GM21528 (cell line): ENCODE measurements around the gene SLC9A8.

Experiments
- ATAC-seq: cut with Tn5 transposase; IDR thresholded peaks from one replicate; pipeline ENCODE4 v1.9.1; 2021; ENCODE audit warnings: mild to moderate bottlenecking, moderate library complexity; ENCODE audit not compliant: unreplicated experiment, low FRiP score

SLC9A8 gene

DNA sequence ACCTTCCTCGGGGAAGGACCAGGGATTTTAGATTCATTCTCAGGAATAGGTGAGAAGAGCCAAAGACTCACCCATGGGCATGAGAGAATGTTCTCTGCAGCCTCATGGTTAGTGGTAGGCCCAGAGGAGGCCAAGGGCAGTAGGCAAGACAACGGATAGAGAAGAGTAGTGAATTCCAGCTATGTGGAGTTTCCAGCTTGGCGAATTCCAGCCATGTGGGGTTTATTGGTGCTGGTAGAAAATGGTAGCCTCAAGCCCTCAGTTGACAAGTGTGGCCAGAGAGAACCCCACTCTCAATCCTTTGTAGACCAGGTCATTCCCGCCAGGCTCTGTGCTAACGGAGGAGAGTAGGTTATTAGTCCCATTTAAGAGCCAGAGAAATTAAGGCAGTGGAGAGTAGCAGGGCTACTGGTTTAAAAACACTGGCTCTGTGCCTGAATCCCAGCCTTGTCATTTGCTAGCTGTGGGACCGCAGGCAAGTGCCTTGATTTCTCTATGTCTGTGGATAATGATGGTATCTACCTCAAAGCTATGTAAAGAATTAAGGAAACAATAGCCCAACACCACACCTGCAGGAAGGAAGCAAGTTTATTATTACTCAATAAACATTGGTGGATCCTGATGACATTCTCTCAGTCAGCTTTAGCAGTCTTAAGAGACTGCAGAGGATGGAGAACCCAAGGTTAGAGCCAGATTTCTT lies 2.0 kb upstream of the SLC9A8 start:
- no peak for ATAC-seq

DNA sequence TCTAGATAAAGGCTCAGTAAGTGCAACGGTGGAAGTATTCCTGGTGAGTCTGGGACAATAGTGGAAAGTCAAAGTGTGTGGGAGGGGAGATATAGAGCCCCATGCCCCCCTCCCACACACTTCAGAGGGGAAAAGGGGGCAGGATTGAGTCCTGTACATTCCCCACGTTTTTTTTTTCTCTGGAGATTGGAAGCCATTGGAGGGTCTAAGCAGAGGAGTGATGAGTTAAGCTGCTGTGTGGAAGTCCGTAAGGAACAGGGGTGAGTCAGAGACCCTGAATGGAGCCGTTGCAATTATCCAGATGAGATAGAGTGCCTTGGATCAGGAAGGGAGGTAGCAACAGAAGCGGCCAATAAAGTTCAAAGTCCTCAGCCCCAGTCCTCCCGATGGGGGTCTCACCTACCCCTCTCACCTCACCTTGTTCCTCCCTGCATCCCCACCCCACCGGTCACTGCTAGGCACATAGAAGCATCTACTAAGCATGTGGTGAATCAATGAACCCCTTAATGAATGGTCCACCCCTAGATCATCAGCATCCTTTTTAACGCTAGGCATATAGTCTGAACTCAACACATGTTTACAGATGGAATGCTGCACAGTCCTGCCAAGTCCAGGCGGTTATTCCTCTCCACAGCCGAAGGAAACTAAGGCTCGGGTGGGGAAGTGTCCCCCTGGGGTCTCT lies 662 bp upstream of the SLC9A8 start:
- peak; percentile 10 for ATAC-seq

DNA sequence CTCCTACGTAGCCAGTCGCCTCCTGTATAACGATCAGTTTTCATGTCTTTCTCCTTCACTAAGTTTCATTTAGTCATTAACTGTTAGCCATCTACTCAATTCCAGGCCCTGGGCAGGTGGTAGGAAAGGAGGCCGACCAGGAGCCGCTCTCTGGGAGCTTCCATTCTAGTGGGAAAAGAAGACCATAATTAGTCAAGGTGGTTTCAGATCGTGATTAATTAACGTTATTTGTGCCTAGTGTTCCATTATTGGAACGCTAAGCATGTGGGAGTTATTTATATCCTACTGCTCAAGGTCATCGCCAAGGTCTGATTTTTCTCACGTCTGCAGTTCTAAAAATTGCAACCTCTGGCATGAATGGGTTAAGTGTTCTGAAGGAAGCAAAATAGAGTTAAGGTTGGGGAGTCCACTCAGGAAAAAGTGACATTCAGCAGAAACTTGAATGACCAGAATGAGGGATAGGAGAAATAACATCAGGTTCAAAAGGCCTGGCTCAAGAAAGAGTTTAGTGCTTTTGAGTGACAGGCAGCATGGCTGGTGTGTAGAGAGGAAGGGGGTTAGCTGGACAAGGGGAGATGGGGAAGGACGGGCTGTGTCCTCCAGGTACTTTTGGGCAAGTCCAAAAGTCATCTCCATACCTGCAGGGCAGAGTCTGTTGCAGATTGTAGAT lies 812 bp downstream of the SLC9A8 start:
- ATAC-seq = no peak

DNA sequence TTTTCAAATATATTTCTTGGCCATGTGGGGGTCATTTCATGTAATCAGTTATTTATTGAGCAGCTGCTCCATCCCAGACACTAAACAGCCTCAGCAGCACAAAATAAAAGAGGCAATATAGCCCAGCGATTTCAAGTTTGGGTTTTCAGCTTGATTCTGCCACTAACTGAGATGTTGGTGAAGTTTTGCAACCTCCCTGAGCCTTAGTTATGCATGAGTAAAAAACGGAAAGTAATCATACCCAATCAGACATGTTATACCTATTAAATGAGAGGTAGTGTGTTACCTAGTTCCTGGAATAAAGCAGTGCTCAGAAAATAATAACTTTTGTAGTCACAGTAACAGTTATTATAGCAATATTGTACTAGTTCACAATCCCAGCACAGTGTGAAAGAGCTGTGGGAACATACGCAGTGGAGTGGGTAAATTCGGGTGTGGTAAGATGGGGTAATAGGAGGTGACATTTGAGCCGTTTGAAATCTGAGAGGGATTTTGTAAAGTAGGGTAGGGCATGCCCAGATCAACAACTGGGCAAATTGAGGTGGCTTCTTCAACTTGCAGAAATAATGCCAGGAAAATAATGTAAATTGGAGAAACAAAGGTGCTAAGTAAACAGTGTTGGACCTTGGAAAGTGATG lies 1.5 kb downstream of the SLC9A8 start:
- no peak for ATAC-seq

DNA sequence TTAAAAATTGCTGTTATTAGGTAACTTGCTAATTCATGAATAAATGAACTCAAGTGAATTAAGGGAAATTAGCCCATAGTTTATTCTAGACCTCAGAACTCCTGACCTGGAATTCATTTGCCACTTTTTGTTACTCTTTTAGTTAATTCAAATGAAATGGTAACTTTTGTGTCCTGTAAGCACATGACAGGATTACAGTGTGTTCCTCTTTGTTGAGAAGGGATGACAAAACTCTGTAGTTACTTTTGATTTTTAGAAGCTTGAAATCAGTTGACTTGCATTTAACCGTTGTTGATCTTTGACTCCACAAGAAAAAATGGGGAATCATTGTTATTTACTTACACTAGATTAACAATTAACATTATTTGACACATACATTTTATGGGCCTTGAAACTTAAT lies 6.2 kb downstream of the SLC9A8 start:
- ATAC-seq = no peak

DNA sequence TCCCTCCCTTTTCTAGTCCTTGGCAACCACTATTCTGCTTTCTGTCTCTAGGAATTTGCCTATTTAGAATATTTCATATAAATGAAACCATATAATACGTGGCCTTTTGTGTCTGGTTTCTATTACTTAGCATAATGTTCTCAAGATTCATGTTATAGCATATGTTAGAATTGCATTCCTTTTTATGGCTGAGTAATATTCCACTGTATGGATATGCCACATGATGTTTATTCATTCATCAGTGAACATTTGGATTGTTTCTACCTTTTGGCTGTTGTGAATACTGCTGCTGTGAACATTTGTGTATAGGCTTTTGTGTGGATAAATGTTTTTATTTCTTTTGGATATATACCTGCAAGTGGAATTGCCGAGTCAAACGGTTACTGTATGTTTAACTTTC lies 7.1 kb downstream of the SLC9A8 start:
- no peak for ATAC-seq

DNA sequence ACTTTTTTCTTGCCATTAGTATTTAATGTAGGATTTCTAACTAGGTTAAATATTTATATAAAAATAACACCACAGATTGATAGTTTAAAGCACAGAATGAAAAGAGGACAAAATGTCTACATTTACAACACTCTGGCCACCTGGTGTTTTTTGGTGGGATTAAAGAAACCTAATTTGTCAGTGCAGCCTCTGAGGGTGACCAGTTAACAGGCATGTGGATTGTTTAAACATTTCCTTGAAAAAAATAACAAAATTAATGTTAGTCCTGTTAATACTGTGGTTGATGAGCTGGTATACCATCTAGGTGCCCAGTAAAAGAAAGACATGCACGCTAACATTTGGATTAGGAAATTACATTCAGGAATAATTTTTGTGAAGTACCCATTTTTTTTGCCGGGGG lies 8.8 kb downstream of the SLC9A8 start:
- ATAC-seq = no peak

DNA sequence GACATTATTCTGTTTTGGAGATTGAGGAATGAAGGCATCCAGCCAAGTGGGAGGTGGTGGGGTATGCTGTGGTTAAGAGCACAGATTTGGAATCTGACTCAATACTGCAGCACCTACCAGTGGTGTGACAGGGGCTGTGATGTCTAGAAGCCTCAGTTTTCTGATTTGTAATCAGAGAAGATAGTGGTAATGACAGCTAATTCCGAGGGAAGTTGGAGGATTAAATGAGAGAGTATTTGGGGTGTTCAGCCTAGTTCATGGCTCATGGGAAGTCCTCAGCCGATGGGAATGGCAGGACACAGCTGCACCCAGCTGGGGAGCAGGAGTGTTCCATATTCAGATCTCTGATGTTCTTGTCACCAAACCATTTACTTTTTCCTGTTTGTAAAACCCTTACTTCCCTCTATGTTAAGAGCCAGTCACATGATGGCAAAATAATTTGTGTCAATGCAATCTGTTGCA lies 9.3 kb downstream of the SLC9A8 start:
- ATAC-seq = no peak

DNA sequence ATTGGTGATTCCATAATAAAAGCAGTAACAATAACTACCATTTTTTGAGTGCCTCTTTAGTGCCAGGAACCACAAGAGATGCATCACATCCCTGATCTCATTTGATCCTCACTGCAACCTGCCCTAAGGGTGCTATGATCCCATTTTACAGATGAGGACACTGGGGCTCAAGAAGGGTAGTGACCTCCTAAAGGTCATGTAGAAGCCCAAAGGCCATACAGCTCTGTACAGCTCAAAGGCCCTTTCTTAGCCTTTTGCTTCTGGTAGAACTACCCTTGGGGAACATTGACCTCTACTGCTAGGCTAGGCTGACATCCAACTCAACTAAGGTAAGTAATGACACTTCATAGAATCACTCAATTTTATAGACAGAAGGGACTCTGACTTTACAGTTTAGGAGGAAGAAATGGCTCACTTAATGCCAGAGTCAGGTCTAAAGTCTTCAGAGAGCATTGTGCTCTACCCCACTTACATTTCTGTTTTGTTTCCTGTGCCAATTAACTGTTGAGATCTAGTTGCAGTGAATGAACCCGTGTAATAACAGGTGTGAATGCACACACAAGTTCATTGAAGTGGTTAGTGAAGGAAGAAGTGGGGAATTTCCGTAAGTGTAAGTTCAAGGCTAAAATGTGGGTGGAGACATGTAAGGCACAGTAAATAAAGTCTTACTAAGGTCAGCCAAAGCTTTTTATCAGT lies 10.7 kb downstream of the SLC9A8 start:
- ATAC-seq = no peak

DNA sequence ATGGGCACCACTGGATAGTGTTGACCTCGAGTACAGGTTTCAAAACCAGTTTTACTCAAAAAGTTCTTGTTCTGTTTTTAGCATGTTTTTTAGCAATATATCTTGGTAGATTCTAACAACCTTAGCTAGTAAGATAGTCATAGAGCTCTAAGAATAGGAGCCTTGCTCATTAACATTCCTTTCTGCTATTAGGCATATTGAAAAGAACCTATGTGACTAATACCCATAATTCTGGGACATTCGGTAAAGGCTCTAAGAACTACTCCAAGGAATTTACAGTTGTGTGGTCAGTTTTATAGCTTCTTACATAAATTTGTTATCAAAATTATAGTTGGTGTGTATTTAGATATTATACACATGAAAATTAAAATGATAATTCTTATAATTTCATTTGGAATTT lies 11.6 kb downstream of the SLC9A8 start:
- ATAC-seq = no peak

DNA sequence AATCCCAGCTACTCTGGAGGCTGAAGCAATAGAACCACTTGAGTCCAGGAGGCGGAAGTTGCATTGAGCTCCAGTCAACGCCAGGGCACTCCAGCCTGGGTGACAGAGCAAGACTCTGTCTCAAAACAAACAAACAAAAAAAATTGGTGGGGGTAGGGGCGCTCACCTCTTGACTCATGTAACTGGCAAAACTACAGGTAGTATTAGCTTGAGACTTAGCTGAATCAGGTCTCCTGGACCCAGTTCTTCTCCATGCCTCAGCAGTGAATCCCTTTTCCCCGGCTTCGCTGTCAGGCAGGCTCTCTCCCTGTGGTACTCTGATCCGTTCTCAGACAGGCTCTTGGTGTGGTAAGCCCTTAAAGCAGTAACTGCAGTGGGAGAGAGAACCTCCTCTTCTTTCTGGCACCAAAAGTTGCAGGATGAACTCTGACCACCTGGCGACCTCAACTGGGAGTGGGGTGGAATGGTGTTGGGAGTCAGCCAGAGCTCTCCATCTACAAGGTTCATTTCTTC lies 12.9 kb downstream of the SLC9A8 start:
- ATAC-seq = no peak

DNA sequence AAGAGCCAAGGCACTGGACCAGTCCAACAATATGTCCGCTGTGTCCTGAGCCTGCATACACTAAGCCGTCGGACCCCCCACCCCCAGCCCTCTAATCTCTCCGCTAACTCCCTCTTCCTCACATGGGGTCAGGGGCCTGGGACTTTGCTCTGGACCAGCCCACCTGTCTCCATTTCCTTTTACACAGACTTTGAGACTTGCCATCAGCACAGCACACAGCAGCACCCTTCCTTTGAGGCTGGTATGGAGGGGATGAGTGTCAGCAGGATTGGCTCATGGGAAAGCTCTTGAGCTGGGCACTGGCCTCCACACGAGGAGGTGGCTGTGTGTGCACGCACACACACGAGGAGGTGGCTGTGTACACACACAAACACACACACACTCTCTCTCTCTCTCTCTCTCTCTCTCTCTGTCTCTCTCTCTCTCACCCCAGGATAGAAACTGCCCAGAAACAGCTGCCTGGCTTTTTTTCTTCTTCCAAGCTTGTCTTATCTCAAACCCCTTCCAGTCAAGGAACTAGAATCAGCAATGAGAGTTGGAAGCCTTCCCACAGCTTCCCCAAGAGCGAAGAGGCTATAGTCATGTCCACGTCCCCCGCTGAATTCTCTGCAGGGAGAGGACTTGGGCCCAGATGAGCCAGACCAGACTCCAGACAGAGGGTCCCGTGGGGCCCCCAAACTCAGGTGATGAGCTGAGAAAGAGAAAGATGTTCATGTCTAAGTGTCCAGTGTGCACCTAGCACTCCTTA lies 18.6 kb downstream of the SLC9A8 start:
- no peak for ATAC-seq

DNA sequence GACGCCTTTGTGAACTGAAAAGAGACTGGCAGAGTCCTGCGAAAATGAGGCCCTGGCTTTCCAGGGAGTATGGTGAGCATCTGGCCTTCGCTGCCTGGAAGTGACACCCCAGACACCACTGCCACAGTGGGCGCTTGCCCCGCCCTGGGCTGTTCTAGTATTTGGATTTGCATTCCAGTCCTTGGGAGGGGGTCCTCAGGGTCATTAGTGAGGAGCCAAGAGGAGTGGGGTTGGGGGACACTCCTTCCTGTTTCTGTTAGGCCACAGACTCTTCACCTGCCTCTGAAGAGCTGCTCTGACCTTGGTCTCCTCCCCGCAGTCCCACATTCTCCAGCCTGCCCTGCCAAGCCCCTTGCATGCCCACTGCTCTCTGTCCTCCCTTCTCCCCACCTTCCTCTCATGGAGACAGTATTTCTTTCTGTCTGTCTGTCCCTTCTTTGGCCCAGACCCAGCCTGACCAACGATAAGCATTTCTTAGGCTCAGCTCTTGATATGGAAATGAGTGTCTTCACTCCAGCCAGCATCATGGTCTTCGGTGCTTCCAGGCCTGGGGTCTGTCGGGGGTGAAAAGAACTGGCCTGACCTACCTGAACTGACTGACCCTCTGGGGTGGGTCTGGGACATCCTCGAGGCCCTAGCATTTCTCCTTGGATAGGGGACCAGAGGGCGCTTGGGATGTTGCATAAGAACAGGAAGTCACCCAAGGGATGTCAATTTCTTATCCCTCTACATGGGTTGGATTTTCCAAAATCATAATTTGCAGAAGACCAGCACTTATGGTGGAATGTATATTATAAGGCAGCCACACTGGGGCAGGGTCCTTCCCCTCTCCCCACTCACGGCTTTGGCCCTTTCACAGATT lies 19.4 kb downstream of the SLC9A8 start:
- ATAC-seq = no peak

DNA sequence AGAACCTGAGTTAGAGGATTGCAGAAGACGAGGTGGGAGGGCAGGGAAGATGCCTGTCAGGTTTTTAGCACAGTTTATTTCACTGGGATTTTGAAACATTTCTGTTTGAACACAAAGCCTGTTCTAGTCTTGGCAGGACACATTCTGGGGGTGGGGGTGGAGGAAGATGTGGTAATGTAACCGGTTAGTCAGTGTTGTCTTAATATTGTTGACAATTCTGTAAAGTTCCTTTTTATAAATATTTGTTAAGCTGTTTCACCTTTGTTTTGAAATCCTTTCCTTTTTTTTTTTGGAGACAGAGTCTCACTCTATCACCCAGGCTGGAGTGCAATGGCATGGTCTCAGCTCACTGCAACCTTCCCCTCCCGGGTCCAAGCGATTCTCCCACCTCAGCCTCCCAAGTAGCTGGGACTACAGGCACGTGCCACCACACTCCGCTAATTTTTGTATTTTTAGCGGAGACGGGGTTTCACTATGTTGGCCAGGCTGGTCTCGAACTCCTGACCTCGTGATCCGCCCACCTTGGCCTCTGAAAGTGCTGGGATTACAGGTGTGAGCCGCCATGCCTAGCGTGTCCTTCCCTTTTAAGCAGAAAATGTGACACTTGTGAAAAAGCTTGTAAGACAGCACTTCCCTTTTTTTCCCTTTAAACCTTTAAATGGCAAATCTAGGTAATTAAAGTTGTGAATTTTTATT lies 20.2 kb downstream of the SLC9A8 start:
- ATAC-seq = no peak

DNA sequence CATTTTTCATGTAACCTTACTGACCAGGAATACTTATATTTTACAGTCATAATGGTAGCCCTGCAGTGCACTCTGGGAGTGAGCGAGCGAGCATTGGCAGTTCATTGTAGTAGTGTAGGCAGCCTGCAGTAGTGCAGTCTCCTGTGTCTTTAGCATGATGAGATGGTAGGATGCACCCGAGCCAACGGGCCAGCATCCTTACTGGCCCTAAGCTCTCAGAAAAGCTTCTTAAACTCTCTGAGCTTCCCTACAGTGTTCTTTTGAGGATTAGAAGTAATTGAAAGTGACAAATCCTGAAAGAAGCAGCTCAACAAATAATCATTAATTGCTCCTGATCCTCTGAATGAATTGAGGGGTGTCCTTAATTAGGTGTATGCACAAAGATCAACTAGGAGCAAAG lies 20.9 kb downstream of the SLC9A8 start:
- no peak for ATAC-seq

DNA sequence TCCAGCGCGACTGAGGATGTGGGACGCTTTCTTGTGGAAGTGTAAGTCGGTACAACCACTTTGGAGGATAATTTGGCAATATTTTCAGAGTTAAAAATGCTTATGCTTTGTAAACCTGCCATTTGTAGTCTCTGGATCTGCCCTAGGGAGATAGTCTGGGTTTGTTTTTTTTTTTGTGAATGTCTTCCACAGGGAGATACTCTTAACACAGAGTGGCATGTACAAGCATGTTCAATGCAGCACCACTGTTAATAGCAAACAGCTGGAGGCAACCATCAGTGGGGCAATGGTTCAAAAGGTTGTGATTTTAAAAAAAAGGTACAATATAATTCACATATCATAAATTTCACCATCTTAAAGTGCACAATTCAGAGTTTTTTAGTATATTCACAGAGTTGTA lies 22.4 kb downstream of the SLC9A8 start:
- ATAC-seq = no peak

DNA sequence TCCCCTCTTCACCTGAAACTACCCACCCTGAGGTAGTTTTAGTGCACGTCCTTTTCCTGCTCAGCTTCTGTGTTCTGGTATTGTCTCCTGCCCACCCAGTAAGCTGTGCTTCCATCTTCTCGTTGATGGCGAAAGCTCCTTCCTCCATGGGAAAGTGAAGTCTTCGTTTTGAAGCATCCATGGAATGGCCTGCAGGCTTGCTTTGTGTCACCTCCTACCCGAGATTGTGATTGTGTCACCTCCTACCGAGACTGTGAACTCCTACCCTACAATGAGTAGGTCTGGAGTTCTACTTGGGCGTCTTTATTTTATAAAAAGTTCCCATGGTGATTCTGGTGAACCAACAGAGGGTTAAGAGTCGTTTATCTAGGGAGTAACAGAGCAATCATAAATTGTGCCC lies 25.9 kb downstream of the SLC9A8 start:
- no peak for ATAC-seq

DNA sequence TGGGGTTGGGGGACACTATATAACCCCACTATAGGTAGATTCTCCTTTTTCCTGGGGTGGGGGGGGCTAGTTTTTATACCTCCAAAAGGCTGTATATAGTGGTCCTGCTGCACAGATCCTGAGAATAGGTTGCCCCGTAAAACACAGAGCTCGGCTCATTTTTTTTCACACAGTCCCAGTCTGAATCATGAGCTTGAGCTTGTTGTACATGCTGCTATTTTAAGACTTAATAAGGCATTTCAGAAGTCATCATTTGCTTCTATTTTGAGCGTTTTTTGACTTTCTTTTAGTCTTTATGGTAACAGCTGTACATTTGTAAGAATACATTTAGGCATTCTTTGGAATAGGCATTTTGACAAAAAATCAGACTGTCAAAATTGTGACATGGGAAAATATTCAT lies 30.5 kb downstream of the SLC9A8 start:
- ATAC-seq = no peak
